Natural killer cell (primary cell): ENCODE data around the gene NEGR1. TPM values are rescaled to one million over a fixed set of nuclear protein-coding genes. Genes with fewer than 3 reads are reported as not detected.

Source experiments
- ATAC-seq, 3 donors: fragments of 150-1000 bp in 2 of 3; fragments of 200-7000 bp in 1 of 3; cut with Tn5 transposase; 1 replicate in 1 of 3; 2 replicates in 2 of 3; pipeline ENCODE4 v1.10.0; 2021; ENCODE audit warnings: mild to moderate bottlenecking in 2 of 3, moderate library complexity in 2 of 3
- DNase-seq, 2 donors: peaks; one replicate each; pipeline versions ENCODE4 v3.0.0 to v3.0.0-alpha.2; 2013 to 2021; ENCODE audit warnings: mixed read lengths in 1 of 2
- H3K27ac ChIP-seq: one replicate; pipeline ENCODE4 v1.5.1; 2013; ENCODE audit warnings: mild to moderate bottlenecking, low read length
- H3K27me3 ChIP-seq: one replicate; pipeline ENCODE4 v1.6.1; 2013; ENCODE audit warnings: low read length; ENCODE audit not compliant: control insufficient read depth, insufficient read depth
- H3K36me3 ChIP-seq: one replicate; pipeline ENCODE4 v1.6.1; 2013; ENCODE audit warnings: low read length; ENCODE audit not compliant: control insufficient read depth, insufficient read depth
- H3K4me1 ChIP-seq: one replicate; pipeline ENCODE4 v1.6.1; 2013; ENCODE audit warnings: low read length; ENCODE audit not compliant: control insufficient read depth, insufficient read depth
- H3K4me3 ChIP-seq: one replicate; pipeline ENCODE4 v1.5.1; 2013; ENCODE audit warnings: low read length
- H3K9me3 ChIP-seq: one replicate; pipeline ENCODE4 v1.6.1; 2013; ENCODE audit warnings: low read length; ENCODE audit not compliant: control insufficient read depth, insufficient read depth
- H3K27ac Mint-ChIP-seq, 2 donors: one replicate each; pipeline ENCODE4 v1.8.0; 2022; ENCODE audit warnings: mild to moderate bottlenecking in 2 of 2, mixed read lengths in 2 of 2, moderate library complexity in 1 of 2
- H3K27me3 Mint-ChIP-seq, 2 donors: one replicate each; pipeline ENCODE4 v1.8.0; 2022; ENCODE audit warnings: low read depth in 2 of 2, mixed read lengths in 2 of 2
- H3K36me3 Mint-ChIP-seq: one replicate; pipeline ENCODE4 v1.8.0; 2022; ENCODE audit warnings: mixed read lengths
- H3K4me1 Mint-ChIP-seq, 2 donors: one replicate each; pipeline ENCODE4 v1.8.0; 2022; ENCODE audit warnings: mixed read lengths in 2 of 2
- H3K4me3 Mint-ChIP-seq: one replicate; pipeline ENCODE4 v1.8.0; 2022; ENCODE audit warnings: mild to moderate bottlenecking, moderate library complexity, mixed read lengths
- H3K9me3 Mint-ChIP-seq, 2 donors: one replicate each; pipeline ENCODE4 v1.8.0; 2022; ENCODE audit warnings: mixed read lengths in 2 of 2
- CTCF ChIP-seq: fragments of 200-600 bp; IDR thresholded peaks from one replicate; pipeline ENCODE4 v1.8.0; 2022; ENCODE audit warnings: antibody characterized with exemption
- WGBS: methylation state at CpG from one replicate; pipeline ENCODE4 v1.1.7; 2013; ENCODE audit warnings: missing lambda C conversion rate; ENCODE audit not compliant: insufficient coverage; 5-methylcytosine and 5-hydroxymethylcytosine counted together
- intact Hi-C: fragments of 100-400 bp; cut with micrococcal nuclease; formaldehyde crosslinking; loops from one replicate; pipeline ENCODE4 v1.14.2; 2022
- total RNA-seq, 4 donors: library from RNA; stranded (reverse); fragments of 120-200 nt in 1 of 4; gene quantifications; one replicate each; pipeline versions ENCODE4 v1.2.3 to v1.2.4, GENCODE V29; 2013 to 2022

Gene NEGR1
- total RNA-seq, 3 donors from 2014 or later (not counting 1 experiment from before 2014, with no cell fraction given): 0.55 to 1.3 TPM; not detected in 1

GRCh38 chr1:71526824-71527223 is 755.5 kb downstream of the NEGR1 start:
- no peak for TF ChIP-seq CTCF
- Histone ChIP-seq H3K4me3 (no peak overlapping the region), H3K36me3 (no peaks in the 10 kb centered on the region), H3K4me1 (no peaks in the 10 kb centered on the region), H3K27me3 (no peaks in the 10 kb centered on the region), H3K27ac (no peak overlapping the region), H3K9me3 (no peaks in the 10 kb centered on the region)
- Mint-ChIP-seq H3K36me3 (no peaks in the 10 kb centered on the region), H3K4me1 (no peaks in the 10 kb centered on the region), H3K4me3 (no peak overlapping the region), H3K9me3 (peaks cover 0 to 5% of the 10 kb centered on the region in 2 donors), H3K27me3 (no peaks in the 10 kb centered on the region), H3K27ac (no peak overlapping the region)
- no peak for ATAC-seq
- DNase-seq: no peak
- intact Hi-C loops: no loop called here

GRCh38 chr1:71522721-71523120 is 759.6 kb downstream of the NEGR1 start:
- Histone ChIP-seq H3K9me3 (no peaks in the 10 kb centered on the region), H3K4me3 (no peak overlapping the region), H3K36me3 (no peaks in the 10 kb centered on the region), H3K4me1 (no peaks in the 10 kb centered on the region), H3K27ac (no peak overlapping the region), H3K27me3 (no peaks in the 10 kb centered on the region)
- Mint-ChIP-seq H3K27ac (no peak overlapping the region), H3K27me3 (no peaks in the 10 kb centered on the region), H3K36me3 (no peaks in the 10 kb centered on the region), H3K4me3 (no peak overlapping the region), H3K9me3 (peaks cover 0 to 4% of the 10 kb centered on the region in 2 donors), H3K4me1 (no peaks in the 10 kb centered on the region)
- no peak for DNase-seq
- no peak for ATAC-seq
- intact Hi-C loops: no loop called here
- WGBS: 43% methylated on average over 1 of the region's 3 CpGs
- TF ChIP-seq CTCF: no peak

GRCh38 chr1:71521655-71522264 is 760.6 kb downstream of the NEGR1 start:
- Mint-ChIP-seq H3K4me1 (no peaks in the 10 kb centered on the region), H3K36me3 (no peaks in the 10 kb centered on the region), H3K4me3 (no peak overlapping the region), H3K27ac (no peak overlapping the region), H3K9me3 (peaks cover 0 to 4% of the 10 kb centered on the region in 2 donors), H3K27me3 (no peaks in the 10 kb centered on the region)
- intact Hi-C loops: no loop called here
- no peak for TF ChIP-seq CTCF
- no CpG with 5 or more reads among the region's 1 CpG for WGBS
- no peaks in the 10 kb centered on the region for H3K4me1 ChIP-seq
- no peak for ATAC-seq
- DNase-seq: no peak
- H3K4me3 ChIP-seq: no peak overlapping the region
- no peaks in the 10 kb centered on the region for H3K36me3 ChIP-seq
- H3K9me3 ChIP-seq: no peaks in the 10 kb centered on the region
- no peaks in the 10 kb centered on the region for H3K27me3 ChIP-seq
- no peak overlapping the region for H3K27ac ChIP-seq

GRCh38 chr1:71511505-71511904 is 770.8 kb downstream of the NEGR1 start:
- Mint-ChIP-seq H3K9me3 (peaks cover 0 to 4% of the 10 kb centered on the region in 2 donors), H3K4me1 (no peaks in the 10 kb centered on the region), H3K27ac (no peak overlapping the region), H3K27me3 (no peaks in the 10 kb centered on the region), H3K36me3 (no peaks in the 10 kb centered on the region), H3K4me3 (no peak overlapping the region)
- no peaks in the 10 kb centered on the region for H3K4me1 ChIP-seq
- ATAC-seq (no peak), DNase-seq (no peak)
- H3K9me3 ChIP-seq: peaks cover 5% of the 10 kb centered on the region
- TF ChIP-seq CTCF: no peak
- H3K36me3 ChIP-seq: no peaks in the 10 kb centered on the region
- no peak overlapping the region for H3K27ac ChIP-seq
- H3K4me3 ChIP-seq: no peak overlapping the region
- no peaks in the 10 kb centered on the region for H3K27me3 ChIP-seq
- intact Hi-C loops: no loop called here
